HG02973 (cell line): ENCODE data around the gene ARHGAP29.

Source experiments
- ATAC-seq: cut with Tn5 transposase; IDR thresholded peaks from one replicate; pipeline ENCODE4 v1.9.1; 2021; ENCODE audit warnings: moderate library complexity; ENCODE audit not compliant: unreplicated experiment

Gene ARHGAP29

DNA sequence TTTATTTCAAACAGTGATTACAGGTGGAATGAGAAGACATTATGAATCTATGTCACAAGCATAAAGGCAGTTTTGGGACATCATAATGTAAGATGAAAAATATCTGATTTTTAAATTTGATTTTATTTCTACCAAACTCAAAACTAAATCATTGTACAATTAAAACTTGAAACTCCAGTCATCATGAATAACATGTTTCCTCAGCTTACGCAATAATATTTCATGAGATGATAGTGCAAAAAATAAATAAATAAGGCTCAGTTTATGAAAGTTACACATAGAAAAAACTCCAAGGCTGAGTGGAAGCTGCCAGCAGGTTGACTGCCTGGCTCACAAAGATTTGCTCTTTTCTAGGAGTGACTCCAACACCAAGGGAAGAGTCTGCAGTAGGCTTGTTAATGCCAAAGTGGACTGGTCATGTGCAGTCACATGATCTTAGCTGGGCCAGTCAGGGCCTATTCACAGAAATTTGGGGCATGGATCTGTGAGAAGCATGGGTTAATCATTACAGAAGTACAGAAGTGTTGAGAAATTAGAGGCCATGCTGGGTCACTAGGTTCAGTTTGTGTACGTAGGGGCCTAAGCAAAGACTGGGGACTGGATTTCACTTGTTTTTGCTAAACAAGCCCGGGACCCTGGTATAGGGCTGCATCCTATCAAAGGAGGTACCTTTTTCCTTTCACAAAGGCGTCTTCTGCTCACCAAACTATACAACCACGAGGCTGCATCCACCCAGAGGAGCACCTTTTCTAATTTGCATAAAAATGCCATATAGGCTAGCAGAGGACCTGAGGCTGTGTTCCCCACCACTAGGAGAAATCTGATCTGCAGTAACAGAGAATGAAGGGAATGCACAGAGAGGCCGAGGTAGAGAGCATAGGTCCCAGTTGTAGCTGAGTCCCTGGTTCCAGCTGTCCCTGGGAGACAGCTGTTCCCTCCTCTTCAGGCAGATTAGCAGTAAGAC lies 111.6 kb downstream of the ARHGAP29 start:
- no peak for ATAC-seq

DNA sequence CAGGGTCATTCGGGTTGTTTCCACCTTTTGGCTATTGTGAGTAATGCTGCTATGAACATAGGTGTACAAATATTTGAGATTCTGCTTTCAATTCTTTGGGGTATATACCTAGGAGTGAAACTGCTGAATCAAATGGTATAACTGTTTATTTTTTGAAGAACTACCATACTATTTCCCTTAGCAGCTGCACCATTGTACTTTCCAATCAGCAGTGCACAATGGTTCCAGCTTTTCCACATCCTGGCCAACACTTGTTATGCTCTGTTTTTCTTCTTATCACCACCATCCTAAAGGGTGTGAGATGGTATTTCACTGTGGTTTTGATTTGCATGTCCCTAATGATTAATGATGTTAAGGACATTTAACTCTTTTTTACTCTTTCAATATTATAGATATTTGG lies 112.8 kb downstream of the ARHGAP29 start:
- ATAC-seq = no peak

DNA sequence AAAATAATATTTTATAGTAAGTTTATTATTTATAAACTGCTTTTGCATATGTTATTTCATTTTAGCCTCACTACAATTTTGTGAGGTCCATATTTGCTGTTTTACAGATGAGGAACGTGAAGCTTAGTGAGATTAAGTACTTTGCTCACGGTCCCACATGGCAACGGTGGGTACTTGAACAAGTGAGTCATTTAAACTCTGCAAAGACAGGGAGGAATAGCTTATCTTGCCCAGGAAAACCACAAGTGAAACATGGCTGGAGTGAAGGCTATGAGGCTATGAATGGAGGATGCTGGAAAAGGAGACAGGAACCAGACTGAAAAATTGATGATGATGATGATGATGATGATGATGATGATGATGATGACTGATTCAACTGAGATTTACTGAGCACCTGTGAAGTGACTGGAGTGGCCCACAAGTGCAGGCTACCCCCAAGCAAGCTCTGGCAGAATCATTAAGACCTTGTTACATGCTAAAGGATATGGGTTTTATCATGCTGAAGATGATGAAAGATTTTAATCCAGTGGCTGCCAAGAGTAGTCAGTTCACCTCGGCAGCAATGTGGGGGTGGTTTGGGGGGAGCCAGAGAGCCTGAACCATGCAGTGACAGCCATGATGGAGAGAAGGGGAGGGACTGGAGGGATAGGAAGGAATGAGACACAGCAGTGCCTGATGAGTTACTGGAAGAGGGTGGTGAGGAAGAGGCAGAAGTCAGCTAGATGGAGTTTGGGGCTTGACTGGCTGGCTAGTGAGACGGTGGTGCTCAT lies 115.0 kb downstream of the ARHGAP29 start:
- no peak for ATAC-seq
